Stimulated activated naive CD8-positive, alpha-beta T cell treated with anti-CD3 and anti-CD28 coated beads, Interleukin-15, Interleukin-2, amounts not matched to agents 100 U/mL and 50 U/mL, for 24 hours (primary cell): Measurements from ENCODE around the gene SLCO3A1.
"Not testable (repeated sequence)": the region's sequence is repeated elsewhere in the genome, so short reads cannot be mapped to it uniquely, and the experiment has no call there.

ENCODE experiments used
- ATAC-seq: fragments of 150-1000 bp; cut with Tn5 transposase; one replicate; pipeline ENCODE4 v1.10.0; 2021
- DNase-seq: peaks from one replicate; pipeline ENCODE4 v3.0.0; 2021

The SLCO3A1 gene

GRCh38 chr15:92161039-92161670, 307.6 kb downstream of the SLCO3A1 start:
- ATAC-seq, result peak; percentile 59

GRCh38 chr15:92162657-92163056, 309.1 kb downstream of the SLCO3A1 start:
- DNase-seq, result no peak
- no peak for ATAC-seq

More at GRCh38 chr15:92161039-92161670, 307.6 kb downstream of the SLCO3A1 start:
- DNase-seq, result no peak

DNA sequence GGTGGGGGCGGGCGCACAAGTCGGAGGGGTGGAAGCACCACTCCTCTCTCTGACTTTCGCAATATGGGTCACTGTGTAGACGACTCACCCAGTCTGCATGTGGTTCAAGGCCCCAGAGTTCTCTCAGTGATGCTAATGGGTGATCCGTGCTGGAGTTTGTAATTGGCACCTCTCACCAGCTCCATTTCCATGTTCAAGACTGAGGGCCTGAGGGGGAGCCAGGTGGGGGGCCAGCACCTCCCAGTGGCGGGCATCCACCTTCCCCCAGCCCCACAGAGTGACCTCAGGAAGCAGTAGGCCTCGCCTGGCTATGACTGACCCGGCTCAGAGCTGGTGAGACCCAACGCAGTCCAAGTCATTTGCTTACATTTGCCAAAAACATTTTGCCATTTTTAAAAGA, 310.1 kb downstream of the SLCO3A1 start:
- no peak for DNase-seq

GRCh38 chr15:92164327-92165000, 311.0 kb downstream of the SLCO3A1 start:
- ATAC-seq (no peak), DNase-seq (no peak)

More for the DNA sequence above, 310.1 kb downstream of the SLCO3A1 start:
- ATAC-seq, result no peak

- ATAC-seq, result no peak
- DNase-seq, result no peak
Measured at GRCh38 chr15:92165001-92165346, 311.5 kb downstream of the SLCO3A1 start.

DNA sequence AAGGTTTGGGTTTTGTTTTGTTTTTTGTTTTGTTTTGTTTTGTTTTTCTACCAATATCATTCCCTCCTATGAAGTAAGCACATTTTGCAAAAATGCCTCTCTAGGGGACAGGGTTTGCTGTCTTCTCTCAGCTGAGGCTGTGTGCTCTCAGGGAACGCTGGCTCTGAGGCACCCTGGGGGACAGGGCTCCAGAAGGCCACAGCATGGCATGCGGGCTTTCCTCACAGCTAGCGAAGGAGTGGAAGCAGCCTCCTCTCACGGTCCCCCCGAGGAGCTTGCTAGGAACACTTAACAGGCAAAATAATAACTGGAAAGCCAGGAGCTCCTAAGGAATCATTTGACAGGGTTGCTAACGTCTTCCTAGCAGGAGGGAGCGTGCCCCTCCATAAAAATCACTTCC, 312.5 kb downstream of the SLCO3A1 start:
- DNase-seq (no peak), ATAC-seq (no peak)

DNA sequence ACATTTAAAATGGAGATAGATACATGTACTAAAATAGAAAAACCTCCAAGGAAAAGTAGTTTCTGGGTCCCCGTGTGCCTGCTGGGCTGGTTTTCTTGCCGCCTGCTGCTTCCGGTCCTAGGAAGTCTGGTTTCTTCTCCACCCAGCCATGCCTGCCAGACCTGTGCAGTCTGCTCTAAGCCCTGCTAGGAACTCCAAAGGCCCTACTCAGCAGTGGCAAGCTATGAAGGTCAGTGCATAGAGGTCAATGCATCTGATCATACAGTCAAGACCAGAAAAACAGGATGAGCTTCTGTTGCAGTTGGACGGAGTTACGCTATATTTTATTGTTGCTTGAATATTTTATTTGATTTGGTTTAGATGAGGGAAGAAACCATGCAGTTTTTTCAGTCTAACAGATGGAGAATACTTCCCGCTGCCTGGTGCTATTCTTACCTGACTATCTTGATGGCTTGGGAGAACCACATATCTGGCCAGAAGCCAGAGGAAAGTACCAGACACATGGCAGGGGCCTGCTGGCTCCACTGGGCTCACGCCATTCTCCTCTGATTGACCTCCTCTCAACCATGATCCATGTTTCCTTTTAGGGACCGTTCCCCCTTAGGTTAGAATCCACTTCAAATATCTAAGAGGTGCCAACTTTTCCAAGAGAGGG, 313.4 kb downstream of the SLCO3A1 start:
- no peak for ATAC-seq
- DNase-seq, result no peak

DNA sequence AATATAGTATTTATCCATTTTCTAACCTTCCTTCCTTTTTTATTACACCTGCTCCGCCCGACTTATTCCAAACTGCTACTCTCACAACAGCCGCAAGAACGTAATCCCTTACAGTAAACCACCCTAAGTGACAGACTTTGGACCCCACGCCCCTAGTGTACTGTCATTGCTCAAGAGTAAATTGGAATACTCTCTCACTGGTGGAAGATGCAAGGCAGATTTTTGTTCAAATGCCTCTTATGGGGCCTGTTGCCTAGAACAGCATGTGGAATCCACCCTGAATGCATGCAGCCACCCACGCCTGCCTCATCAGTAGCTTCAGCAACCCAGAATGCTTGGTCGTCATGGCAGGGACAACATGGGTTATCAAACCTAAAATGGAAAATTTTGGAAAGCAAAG, 313.9 kb downstream of the SLCO3A1 start:
- DNase-seq (no peak), ATAC-seq (no peak)

GRCh38 chr15:92168066-92168683, 314.7 kb downstream of the SLCO3A1 start:
- DNase-seq, result no peak
- no peak for ATAC-seq

DNA sequence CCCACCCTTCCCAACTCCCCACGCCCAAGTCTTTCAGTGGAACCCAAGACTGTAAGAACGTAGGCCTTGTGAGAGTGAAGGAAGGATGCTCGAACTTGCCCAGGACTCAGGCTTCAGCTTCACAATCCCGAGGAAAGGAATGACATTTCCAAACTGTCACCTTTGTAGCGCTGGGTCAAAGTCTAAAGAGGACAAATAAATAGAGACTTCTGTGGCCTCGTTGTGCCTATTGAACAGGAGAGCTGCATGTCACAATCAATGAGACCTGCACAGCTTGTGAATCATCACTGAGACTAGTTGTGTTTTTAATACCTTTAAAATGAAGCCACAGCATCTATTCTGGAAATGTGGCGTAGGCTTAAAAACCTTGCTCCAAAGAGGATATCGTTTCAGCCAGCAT, 317.4 kb downstream of the SLCO3A1 start:
- DNase-seq, result no peak

DNA sequence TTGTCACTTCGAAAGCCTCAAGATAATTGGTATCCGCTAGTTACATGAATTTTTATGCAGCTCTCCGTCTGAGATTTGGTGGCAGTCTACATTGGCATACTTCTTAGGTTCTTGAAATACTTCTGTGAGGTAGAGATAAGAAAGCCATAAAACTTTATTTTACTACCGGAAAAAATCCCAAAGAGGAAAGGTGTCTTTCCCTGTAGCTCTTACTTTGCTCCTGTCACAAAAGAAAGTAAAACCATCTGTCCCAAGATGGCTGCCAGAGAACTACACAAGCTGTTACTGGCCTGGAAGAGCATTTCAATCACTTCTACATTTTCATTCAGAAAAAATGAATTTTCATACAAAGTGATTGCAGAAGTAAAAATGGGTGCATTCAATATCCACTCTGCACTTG, 325.4 kb downstream of the SLCO3A1 start:
- ATAC-seq, result no peak

More for the DNA sequence above, 317.4 kb downstream of the SLCO3A1 start:
- ATAC-seq, result no peak

GRCh38 chr15:92184142-92184541, 330.6 kb downstream of the SLCO3A1 start:
- ATAC-seq, result no peak
- no peak for DNase-seq

More for the DNA sequence above, 325.4 kb downstream of the SLCO3A1 start:
- DNase-seq, result no peak

- no peak for DNase-seq
- ATAC-seq, result no peak
Measured at GRCh38 chr15:92184679-92185230, 331.2 kb downstream of the SLCO3A1 start.

GRCh38 chr15:92187975-92188374, 334.5 kb downstream of the SLCO3A1 start:
- no peak for ATAC-seq
- DNase-seq, result no peak

- DNase-seq (no peak), ATAC-seq (no peak)
Measured at GRCh38 chr15:92189166-92189565, 335.7 kb downstream of the SLCO3A1 start.

DNA sequence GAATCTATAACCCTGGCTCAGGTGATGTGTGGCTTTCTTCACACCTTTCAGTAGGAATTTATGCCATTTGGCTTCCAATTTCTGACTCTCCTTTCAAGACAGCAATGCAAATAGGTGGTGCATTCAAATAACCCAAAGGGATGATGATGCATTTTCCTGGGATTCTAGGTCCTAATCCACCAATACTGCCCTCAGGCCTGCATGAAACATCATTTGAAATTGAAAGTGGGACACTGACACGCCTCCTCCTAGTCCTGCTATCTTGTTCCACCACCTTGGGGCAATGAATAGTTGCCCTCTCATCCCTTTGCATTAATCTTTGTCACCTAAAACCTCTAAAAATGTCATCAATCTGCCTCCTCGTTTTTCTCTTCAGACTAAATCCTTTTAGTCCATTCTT, 341.7 kb downstream of the SLCO3A1 start:
- DNase-seq, result no peak
- no peak for ATAC-seq

DNA sequence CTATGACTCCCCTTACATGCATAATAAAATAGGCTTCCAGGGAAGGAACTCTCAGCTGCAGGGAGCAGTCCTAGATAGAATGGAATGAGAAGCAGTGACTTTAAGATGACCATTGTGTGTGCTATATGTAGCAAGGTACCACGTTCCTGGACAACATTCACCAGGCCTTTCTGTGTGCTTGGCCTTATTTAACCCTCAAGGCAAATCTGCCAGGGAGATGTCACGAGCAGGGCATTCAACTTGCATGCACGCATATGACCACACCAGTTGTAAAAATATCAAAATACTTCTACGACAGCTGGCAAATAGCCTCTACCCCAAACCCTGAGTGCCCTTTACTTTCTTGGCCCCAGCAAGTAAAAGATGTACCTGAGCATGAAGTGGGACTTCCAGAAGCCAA, 342.8 kb downstream of the SLCO3A1 start:
- ATAC-seq, result no peak
- DNase-seq, result no peak

DNA sequence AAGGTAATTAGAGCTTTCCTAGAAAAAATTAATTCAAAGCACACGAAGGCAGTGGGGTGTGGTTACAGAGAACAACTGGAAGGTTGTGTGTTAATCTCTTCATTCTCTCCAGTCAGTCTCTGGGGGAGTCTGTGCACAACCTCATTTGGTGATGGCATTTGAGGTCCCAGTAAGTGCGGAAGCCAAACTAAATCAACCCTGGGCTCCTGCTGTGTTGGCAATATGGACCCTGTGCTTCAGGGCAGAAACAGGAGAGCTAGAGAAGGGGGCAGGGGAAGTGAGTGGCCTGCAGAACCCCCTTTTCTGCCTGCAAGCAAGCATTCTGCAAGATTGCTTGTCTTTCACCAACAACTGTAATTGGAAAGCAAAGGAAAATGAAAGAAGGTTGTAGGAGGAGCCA, 344.2 kb downstream of the SLCO3A1 start:
- DNase-seq (no peak), ATAC-seq (no peak)

GRCh38 chr15:92200891-92201290, 347.4 kb downstream of the SLCO3A1 start:
- ATAC-seq, result no peak
- no peak for DNase-seq

DNA sequence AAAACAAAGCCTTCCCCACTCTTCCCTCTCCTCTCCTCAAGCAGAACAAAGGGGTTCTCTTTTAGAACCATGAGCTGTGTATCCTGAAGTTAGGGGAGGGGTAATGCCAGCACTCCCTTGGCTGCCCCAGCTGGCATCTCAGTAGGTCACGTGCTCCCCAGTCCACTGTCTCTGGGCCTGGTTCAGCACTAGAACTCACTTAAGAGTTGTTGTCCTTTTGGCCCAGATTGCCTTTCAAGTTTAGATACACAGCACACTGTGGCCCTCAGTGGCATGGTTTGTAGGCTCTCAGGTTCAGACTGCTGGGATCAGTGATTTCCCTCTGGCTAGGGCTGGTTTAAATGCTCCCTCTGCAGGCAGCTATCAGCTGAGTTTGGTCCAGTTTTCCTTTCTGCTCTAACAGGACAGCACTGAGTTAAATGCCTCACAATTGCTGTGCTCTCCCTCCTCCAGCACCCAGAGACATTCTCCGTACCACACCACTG, 351.8 kb downstream of the SLCO3A1 start:
- no peak for ATAC-seq
- no peak for DNase-seq

- not testable (repeated sequence) for DNase-seq, ATAC-seq
Measured at GRCh38 chr15:92207601-92208000, 354.1 kb downstream of the SLCO3A1 start.
